Measurements from ENCODE around the gene GIMAP8. TPM values are rescaled to one million over a fixed set of nuclear protein-coding genes. Genes with fewer than 3 reads are reported as not detected.

The GIMAP8 gene
- total and polyA plus RNA-seq, 10 donors, result 10.9 to 96.0 (median 54.1) TPM

DNA sequence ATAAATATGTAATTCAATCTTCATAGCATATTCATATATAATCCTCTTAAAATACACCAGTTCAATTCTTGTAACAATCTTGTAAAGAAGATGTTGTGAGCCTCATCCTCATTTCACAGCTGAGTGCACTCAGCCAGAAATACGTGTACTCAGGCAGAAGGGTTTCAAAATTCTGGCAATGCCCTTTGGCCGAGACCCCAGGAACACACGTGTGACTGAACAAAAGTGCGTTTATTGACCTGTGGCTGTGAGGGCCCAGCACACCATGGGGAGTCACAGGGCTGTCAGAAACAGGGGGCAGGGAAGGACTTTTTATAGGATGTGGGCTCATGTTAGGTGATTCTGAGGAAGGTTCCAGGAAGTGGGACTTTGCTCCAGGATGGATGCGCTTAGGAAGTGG is 21.5 kb downstream of the GIMAP8 start:
- Histone ChIP-seq H3K27me3 (replicated peaks in 1 of 7) (no peaks in the 10 kb centered on the region), H3K36me3 (peaks cover 0 to 96% (median 54%) of the 10 kb centered on the region in 6 donors), H3K27ac (peak overlapping the region in 1 of 8 donors; percentile 43), H3K9me3 (no peaks in the 10 kb centered on the region), H3K4me1 (peaks cover 18 to 75% (median 42%) of the 10 kb centered on the region in 6 donors), H3K4me3 (no peak overlapping the region)
- WGBS, 5 donors, result 77 to 84% (median 80%) methylated on average over 5 of the region's 5 CpGs
- intact Hi-C loops (cut with DNase I; ENCODE audit: low total_unique reads), result no loop called here
- no peak for TF ChIP-seq POLR2A (IDR thresholded peaks at IDR 0.05)
- TF ChIP-seq POLR2AphosphoS5 (IDR thresholded peaks at IDR 0.05), result no peak
- TF ChIP-seq, protein P1, sequence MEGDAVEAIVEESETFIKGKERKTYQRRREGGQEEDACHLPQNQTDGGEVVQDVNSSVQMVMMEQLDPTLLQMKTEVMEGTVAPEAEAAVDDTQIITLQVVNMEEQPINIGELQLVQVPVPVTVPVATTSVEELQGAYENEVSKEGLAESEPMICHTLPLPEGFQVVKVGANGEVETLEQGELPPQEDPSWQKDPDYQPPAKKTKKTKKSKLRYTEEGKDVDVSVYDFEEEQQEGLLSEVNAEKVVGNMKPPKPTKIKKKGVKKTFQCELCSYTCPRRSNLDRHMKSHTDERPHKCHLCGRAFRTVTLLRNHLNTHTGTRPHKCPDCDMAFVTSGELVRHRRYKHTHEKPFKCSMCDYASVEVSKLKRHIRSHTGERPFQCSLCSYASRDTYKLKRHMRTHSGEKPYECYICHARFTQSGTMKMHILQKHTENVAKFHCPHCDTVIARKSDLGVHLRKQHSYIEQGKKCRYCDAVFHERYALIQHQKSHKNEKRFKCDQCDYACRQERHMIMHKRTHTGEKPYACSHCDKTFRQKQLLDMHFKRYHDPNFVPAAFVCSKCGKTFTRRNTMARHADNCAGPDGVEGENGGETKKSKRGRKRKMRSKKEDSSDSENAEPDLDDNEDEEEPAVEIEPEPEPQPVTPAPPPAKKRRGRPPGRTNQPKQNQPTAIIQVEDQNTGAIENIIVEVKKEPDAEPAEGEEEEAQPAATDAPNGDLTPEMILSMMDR (IDR thresholded peaks at IDR 0.05 in 8 of 11, conservative IDR thresholded peaks at IDR 0.05 in 3 of 11), result no peak
- no peak for DNase-seq

DNA sequence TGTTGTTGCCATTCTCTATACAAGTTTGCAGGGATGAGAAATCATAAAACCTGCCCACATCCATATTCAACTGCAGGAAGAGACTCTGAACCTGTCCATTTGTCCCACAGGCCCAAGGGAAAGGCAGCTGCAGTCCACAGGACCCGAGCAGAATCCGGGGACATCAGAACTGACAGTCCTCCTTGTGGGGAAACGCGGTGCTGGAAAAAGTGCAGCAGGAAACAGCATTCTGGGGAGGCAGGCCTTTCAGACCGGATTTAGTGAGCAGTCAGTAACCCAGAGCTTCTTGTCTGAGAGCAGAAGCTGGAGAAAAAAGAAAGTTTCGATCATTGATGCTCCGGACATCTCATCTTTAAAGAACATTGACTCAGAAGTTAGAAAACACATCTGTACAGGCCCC is 23.5 kb downstream of the GIMAP8 start:
- Histone ChIP-seq H3K4me3 (no peak overlapping the region), H3K27ac (peak overlapping the region in 2 of 8 donors; percentile 6 to 34)
- TF ChIP-seq POLR2AphosphoS5 (IDR thresholded peaks at IDR 0.05), result no peak
- TF ChIP-seq POLR2A (IDR thresholded peaks at IDR 0.05), result no peak
- TF ChIP-seq, protein P1 (IDR thresholded peaks at IDR 0.05 in 8 of 11, conservative IDR thresholded peaks at IDR 0.05 in 3 of 11), result no peak

DNA sequence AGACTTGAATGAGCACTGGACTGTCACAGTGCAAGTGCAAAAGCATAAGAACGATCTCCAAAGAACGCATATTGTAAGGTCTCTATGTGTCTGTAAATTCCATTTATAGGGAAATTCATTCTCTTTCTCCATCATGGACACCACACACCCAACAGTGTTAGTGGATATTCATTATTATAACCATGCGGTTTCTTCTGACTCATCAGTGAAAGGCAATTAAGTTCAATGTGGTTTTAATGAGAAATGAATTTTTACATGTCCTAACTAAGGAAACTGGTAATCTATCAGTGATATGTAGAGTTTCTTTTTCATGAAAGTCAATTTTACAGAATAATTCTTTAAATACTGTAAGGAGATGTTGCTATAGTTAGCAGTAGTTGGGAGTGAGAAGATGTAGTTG is 25.9 kb downstream of the GIMAP8 start:
- Histone ChIP-seq H3K4me1 (peaks cover 11 to 76% (median 33%) of the 10 kb centered on the region in 6 donors), H3K36me3 (peaks cover 0 to 89% (median 48%) of the 10 kb centered on the region in 6 donors), H3K27me3 (replicated peaks in 1 of 7) (no peaks in the 10 kb centered on the region), H3K4me3 (no peak overlapping the region), H3K27ac (peak overlapping the region in 6 of 8 donors; percentile 13 to 90 (median 58)), H3K9me3 (no peaks in the 10 kb centered on the region)
- TF ChIP-seq POLR2AphosphoS5 (IDR thresholded peaks at IDR 0.05), result no peak
- TF ChIP-seq, protein P1 (IDR thresholded peaks at IDR 0.05 in 8 of 11, conservative IDR thresholded peaks at IDR 0.05 in 3 of 11), result no peak
- TF ChIP-seq POLR2A (IDR thresholded peaks at IDR 0.05), result no peak
- intact Hi-C loops (cut with DNase I; ENCODE audit: low total_unique reads), result no loop called here
- WGBS, 5 donors, result 86 to 96% (median 92%) methylated on average over 3 of the region's 3 CpGs
- DNase-seq, result no peak

More for the DNA sequence above, 23.5 kb downstream of the GIMAP8 start:
- Histone ChIP-seq H3K27me3 (replicated peaks in 1 of 7) (no peaks in the 10 kb centered on the region), H3K4me1 (peaks cover 0 to 75% (median 31%) of the 10 kb centered on the region in 6 donors), H3K9me3 (no peaks in the 10 kb centered on the region), H3K36me3 (peaks cover 0 to 96% (median 58%) of the 10 kb centered on the region in 6 donors)
- 84 to 95% (median 88%) methylated on average over 7 of the region's 7 CpGs for WGBS, 5 donors
- DNase-seq, result no peak
- intact Hi-C loops (cut with DNase I; ENCODE audit: low total_unique reads), result no loop called here

DNA sequence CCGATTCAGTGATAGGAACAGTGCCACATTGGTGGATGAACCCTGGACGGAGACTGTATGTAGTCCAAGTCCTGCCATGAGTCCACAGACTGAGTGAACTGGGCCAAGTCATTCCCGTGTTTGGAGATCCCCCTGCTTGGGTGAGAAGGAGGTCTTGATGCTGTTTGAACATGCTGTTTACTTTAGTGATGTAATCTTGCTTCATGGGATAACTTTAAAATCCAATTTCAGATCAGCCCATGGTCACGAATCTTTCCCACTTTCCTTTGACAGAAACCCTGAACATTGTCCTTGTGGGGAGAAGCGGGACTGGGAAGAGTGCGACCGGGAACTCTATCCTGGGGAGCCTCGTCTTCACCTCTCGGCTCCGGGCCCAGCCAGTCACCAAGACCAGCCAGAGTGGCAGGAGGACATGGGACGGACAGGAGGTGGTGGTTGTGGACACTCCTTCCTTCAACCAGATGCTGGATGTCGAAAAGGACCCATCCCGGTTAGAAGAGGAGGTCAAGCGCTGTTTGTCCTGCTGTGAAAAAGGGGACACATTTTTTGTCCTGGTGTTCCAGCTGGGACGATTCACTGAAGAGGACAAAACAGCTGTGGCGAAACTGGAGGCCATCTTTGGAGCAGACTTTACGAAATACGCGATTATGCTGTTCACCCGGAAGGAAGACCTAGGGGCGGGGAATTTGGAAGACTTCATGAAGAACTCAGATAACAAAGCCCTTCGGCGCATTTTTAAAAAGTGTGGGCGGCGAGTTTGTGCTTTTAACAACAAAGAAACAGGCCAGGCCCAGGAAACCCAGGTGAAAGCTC is 26.6 kb downstream of the GIMAP8 start:
- intact Hi-C loops (cut with DNase I; ENCODE audit: low total_unique reads), result no loop called here
- TF ChIP-seq POLR2AphosphoS5 (IDR thresholded peaks at IDR 0.05), result peak in 1 of 3 donors; percentile 18
- TF ChIP-seq POLR2A (IDR thresholded peaks at IDR 0.05), result no peak

More for the DNA sequence above, 26.6 kb downstream of the GIMAP8 start:
- peak overlapping the region in 7 of 8 donors; percentile 20 to 90 (median 69) for H3K27ac ChIP-seq
- H3K9me3 ChIP-seq, result no peaks in the 10 kb centered on the region
- H3K4me3 ChIP-seq, result no peak overlapping the region
- H3K36me3 ChIP-seq, result peaks cover 0 to 81% (median 43%) of the 10 kb centered on the region in 6 donors
- no peak for DNase-seq
- H3K4me1 ChIP-seq, result peaks cover 17 to 76% (median 38%) of the 10 kb centered on the region in 6 donors
- WGBS, 5 donors, result 89 to 94% (median 92%) methylated on average over 25 of the region's 25 CpGs
- no peaks in the 10 kb centered on the region for H3K27me3 ChIP-seq (replicated peaks in 1 of 7)
